Ovary (tissue), 9 donors: ENCODE data around the gene METTL26. TPM values are rescaled to one million over a fixed set of nuclear protein-coding genes. Genes with fewer than 3 reads are reported as not detected.

ENCODE experiments used
- DNase-seq, 5 donors: peaks; one replicate each; pipeline ENCODE4 v3.0.0-alpha.2; 2019 to 2020
- H3K27ac ChIP-seq, 2 donors: fragments of 200-600 bp; one replicate each; pipeline versions ENCODE4 v1.5.1 to v1.8.0; 2019 to 2022
- H3K27me3 ChIP-seq: fragments of 200-600 bp; one replicate; pipeline ENCODE4 v1.8.0; 2022
- H3K36me3 ChIP-seq: fragments of 200-600 bp; sonication (generic); one replicate; pipeline ENCODE4 v1.5.1; 2019
- H3K4me1 ChIP-seq: one replicate; pipeline ENCODE4 v1.8.1; 2013; ENCODE audit warnings: mild to moderate bottlenecking, moderate library complexity; ENCODE audit not compliant: insufficient read depth
- H3K4me3 ChIP-seq: fragments of 200-600 bp; sonication (generic); one replicate; pipeline ENCODE4 v1.5.1; 2017
- H3K9me3 ChIP-seq, 2 donors: fragments of 200-600 bp in 1 of 2; sonication (generic) in 1 of 2; one replicate each; pipeline versions ENCODE4 v1.5.1 to v1.8.1; 2013 to 2019; ENCODE audit warnings: mild to moderate bottlenecking in 1 of 2, moderate library complexity in 1 of 2
- EP300 ChIP-seq: sonication (generic); formaldehyde crosslinking; IDR thresholded peaks from one replicate; pipeline ENCODE4 v1.6.1; 2017; ENCODE audit warnings: antibody characterized with exemption
- POLR2A ChIP-seq: fragments of 450-650 bp; IDR thresholded peaks from one replicate; pipeline ENCODE4 v1.6.1; 2017; ENCODE audit warnings: antibody characterized with exemption, mild to moderate bottlenecking, moderate library complexity
- WGBS, 3 donors: extraction: QIAGEN DNeasy Blood & Tissue Kit in 1 of 3; methylation state at CpG; one replicate each; pipeline versions ENCODE4 v1.1.5 to v1.1.7; 2013 to 2017; 5-methylcytosine and 5-hydroxymethylcytosine counted together
- intact Hi-C, 4 donors: fragments of 100-400 bp; cut with DNase I; formaldehyde crosslinking; loops; one replicate each; pipeline versions ENCODE4 v1.11.0 to v1.15.1; 2022 to 2023
- polyA plus RNA-seq, 2 donors: library from polyadenylated mRNA; stranded (reverse); fragments of 200-250 nt in 1 of 2; fragments of 350-450 nt in 1 of 2; fragmentation: Illumina TruSeq in 1 of 2; extraction: RNeasy Lipid Tissue Mini Kit (QIAGEN cat#74804) in 1 of 2; gene quantifications; one replicate each; pipeline ENCODE4 v1.2.3, GENCODE V29; 2013 to 2014
- total RNA-seq, 7 donors: library from RNA; depleted of rRNA in 2 of 7; stranded (reverse); fragments of >200 nt in 2 of 7; fragmentation: NEBNext Ultra II Directional in 3 of 7; extraction: Animal tissue kit (Norgen Biotek cat#: 25700) in 3 of 7; gene quantifications; one replicate each; pipeline versions ENCODE4 v1.1.0 to v1.2.4, GENCODE V29; 2016 to 2023
- TF ChIP-seq, protein P1 (sequence below), 3 donors: fragments of 450-650 bp in 2 of 3; fragments of 200-600 bp in 1 of 3; IDR thresholded peaks; one replicate each; pipeline versions ENCODE4 v1.5.1 to v1.8.0; 2016 to 2022; ENCODE audit warnings: antibody characterized with exemption in 3 of 3, mild to moderate bottlenecking in 1 of 3
- donor health status: DM: no; HTN: no; CAD: no; lungs with moderate emphysema.
- donor health status: DM: no; HTN: no; CAD: no.
- donor health status: Bipolar disorder and iron deficiency.
- donor health status: DM: yes; HTN: yes; CAD: no.
- donor health status: DM: no; HTN: no; CAD: no.
- donor health status: DM: yes; HTN: yes; CAD: no.

METTL26 gene
- total and polyA plus RNA-seq, 9 donors: 12.2 to 139 (median 75.9) TPM

DNA sequence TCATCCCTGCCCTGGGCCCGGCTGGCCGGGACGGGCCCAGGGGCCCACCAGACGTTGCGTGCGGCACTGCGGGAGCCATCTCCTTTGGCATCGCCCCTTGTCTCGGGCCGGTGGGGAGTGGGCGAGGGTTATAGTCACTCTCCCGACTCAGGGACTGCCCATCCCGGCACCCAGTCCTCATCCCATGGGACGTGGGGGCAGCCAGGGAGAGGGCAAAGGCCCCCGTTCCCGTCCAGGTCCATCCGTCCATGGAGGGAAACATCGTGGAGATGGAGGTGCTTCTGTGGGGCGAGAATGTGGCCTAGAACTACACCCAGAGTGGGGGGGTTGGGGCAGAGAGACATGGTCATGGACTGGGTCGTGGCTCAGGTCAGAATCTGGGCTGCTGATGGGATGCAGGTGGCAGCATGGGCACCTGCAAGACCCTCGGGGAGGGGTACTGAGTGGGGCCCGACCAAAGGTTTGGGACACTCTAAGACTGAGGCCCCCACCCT is 10.6 kb upstream of the METTL26 start:
- peak overlapping the region in 1 of 2 donors; percentile 48 for H3K27ac ChIP-seq

DNA sequence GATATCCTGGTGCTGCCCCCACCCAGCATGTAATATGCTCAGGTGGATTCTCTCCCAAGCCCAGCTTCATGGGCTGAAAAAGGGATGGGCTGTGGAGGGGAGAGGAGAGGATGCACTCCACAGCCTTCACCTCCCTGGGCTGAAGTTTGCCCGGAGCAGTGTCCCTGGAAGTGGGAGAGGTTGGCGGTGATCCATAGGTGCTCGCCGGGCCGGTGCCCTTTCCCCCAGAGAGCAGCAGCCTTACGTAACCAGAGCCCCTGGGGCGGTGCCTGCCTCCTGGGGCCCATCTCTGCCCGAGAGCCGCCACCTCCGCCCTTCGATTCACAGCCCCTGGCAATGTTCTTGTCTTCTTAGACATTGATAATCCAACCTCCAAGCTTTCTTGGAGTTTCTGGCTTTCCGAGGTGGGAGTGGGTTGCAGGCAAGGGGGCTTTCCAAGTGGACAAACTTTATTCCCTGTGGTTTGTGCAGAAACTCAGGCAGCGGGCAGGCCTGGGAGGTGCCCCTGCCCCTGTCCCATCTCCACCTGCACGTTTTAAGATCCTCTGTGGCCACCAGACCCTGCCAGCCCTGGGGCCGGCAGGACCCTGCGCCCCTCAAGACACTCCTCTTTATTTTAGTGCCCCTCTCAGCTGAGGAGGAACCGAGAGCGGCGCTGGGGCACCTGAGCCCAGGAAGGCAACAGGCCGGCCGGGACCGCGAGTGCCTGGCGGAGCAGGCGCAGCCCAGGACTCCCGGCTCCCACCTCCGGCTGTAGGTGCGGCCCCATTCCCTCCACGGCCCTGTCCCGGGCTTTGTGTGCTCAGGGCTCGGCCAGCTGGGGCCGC is 10.0 kb upstream of the METTL26 start:
- H3K4me3 ChIP-seq: no peak overlapping the region
- TF ChIP-seq POLR2A: no peak
- TF ChIP-seq, protein P1, sequence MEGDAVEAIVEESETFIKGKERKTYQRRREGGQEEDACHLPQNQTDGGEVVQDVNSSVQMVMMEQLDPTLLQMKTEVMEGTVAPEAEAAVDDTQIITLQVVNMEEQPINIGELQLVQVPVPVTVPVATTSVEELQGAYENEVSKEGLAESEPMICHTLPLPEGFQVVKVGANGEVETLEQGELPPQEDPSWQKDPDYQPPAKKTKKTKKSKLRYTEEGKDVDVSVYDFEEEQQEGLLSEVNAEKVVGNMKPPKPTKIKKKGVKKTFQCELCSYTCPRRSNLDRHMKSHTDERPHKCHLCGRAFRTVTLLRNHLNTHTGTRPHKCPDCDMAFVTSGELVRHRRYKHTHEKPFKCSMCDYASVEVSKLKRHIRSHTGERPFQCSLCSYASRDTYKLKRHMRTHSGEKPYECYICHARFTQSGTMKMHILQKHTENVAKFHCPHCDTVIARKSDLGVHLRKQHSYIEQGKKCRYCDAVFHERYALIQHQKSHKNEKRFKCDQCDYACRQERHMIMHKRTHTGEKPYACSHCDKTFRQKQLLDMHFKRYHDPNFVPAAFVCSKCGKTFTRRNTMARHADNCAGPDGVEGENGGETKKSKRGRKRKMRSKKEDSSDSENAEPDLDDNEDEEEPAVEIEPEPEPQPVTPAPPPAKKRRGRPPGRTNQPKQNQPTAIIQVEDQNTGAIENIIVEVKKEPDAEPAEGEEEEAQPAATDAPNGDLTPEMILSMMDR (IDR thresholded peaks at IDR 0.05): no peak
- no peak for TF ChIP-seq EP300
- H3K4me1 ChIP-seq: peaks cover 22% of the 10 kb centered on the region
- H3K36me3 ChIP-seq: no peaks in the 10 kb centered on the region
- intact Hi-C loops: no loop called here
- 61 to 67% (median 67%) methylated on average over 29 to 32 of the region's 32 CpGs for WGBS, 3 donors
- DNase-seq: peak in 1 of 5 donors; percentile 73
- H3K9me3 ChIP-seq: no peaks in the 10 kb centered on the region
- H3K27me3 ChIP-seq: no peaks in the 10 kb centered on the region
- H3K27ac ChIP-seq: peak overlapping the region in 1 of 2 donors; percentile 48

More for the DNA sequence above, 10.6 kb upstream of the METTL26 start:
- DNase-seq: no peak
- WGBS, 3 donors: 66 to 76% (median 75%) methylated on average over 20 to 22 of the region's 22 CpGs
- Histone ChIP-seq H3K4me3 (no peak overlapping the region), H3K4me1 (peaks cover 22% of the 10 kb centered on the region), H3K9me3 (no peaks in the 10 kb centered on the region), H3K36me3 (no peaks in the 10 kb centered on the region), H3K27me3 (no peaks in the 10 kb centered on the region)
- TF ChIP-seq EP300 (no peak), POLR2A (no peak)
- TF ChIP-seq, protein P1 (IDR thresholded peaks at IDR 0.05): no peak
- intact Hi-C loops: no loop called here

DNA sequence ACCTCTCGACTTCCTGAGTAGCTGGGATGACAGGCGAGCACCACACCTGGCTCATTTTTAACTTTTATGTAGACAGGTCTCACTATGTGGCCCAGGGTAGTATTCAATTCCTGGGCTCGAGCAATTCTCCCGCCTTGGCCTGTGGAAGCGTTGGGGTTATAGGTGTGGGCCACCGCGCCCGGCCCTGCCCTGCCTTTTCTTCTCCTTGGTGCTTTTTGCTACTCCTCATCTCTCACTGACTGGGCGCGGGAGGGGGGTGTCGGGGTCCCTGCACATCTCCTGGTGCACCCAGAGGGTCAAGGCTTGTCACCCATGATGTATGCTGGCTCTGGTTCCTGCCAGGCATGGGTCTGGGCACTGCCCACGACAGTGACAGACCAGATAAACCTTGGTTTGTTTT is 8.5 kb upstream of the METTL26 start:
- Histone ChIP-seq H3K9me3 (no peaks in the 10 kb centered on the region), H3K36me3 (no peaks in the 10 kb centered on the region), H3K4me3 (no peak overlapping the region), H3K4me1 (peaks cover 19% of the 10 kb centered on the region), H3K27ac (no peak overlapping the region), H3K27me3 (no peaks in the 10 kb centered on the region)
- DNase-seq: no peak
- TF ChIP-seq, protein P1 (IDR thresholded peaks at IDR 0.05): no peak
- no peak for TF ChIP-seq EP300
- TF ChIP-seq POLR2A: no peak
- intact Hi-C loops: loop anchor here in 1 of 4 donors (5.0 kb wide), 1 partner anchor 62 kb away; no protein-coding TSS in a partner anchor
- 89 to 91% (median 89%) methylated on average over 12 of the region's 12 CpGs for WGBS, 3 donors

DNA sequence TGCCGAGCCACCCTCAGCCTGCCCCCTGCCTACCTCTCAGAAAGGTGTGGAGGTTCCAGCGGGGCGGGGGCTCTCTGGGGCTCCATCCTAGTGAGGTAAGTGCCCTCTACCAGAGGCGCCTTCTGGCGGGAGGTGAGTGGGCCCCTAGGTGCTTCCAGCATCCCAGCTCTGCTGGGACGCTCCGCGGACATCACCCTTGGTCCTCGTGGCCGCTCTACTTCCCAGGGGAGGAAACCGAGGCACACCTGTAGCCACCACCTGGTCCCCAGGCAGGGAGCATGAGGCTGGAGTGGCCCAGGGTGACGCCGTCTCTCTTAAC is 6.9 kb upstream of the METTL26 start:
- Histone ChIP-seq H3K27me3 (no peaks in the 10 kb centered on the region), H3K4me1 (peaks cover 17% of the 10 kb centered on the region), H3K9me3 (no peaks in the 10 kb centered on the region), H3K27ac (peak overlapping the region; percentile 41 to 82), H3K36me3 (no peaks in the 10 kb centered on the region), H3K4me3 (peak overlapping the region; percentile 73)
- WGBS, 3 donors: 81 to 92% (median 87%) methylated on average over 13 of the region's 13 CpGs
- intact Hi-C loops: loop anchor here in 1 of 4 donors (5.0 kb wide), 1 partner anchor 61 kb away; no protein-coding TSS in a partner anchor
- DNase-seq: no peak
- TF ChIP-seq POLR2A (no peak), EP300 (no peak)
- TF ChIP-seq, protein P1 (IDR thresholded peaks at IDR 0.05): no peak
